Measurements from ENCODE around the gene FOXJ1.

Gene FOXJ1, protein sequence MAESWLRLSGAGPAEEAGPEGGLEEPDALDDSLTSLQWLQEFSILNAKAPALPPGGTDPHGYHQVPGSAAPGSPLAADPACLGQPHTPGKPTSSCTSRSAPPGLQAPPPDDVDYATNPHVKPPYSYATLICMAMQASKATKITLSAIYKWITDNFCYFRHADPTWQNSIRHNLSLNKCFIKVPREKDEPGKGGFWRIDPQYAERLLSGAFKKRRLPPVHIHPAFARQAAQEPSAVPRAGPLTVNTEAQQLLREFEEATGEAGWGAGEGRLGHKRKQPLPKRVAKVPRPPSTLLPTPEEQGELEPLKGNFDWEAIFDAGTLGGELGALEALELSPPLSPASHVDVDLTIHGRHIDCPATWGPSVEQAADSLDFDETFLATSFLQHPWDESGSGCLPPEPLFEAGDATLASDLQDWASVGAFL

DNA sequence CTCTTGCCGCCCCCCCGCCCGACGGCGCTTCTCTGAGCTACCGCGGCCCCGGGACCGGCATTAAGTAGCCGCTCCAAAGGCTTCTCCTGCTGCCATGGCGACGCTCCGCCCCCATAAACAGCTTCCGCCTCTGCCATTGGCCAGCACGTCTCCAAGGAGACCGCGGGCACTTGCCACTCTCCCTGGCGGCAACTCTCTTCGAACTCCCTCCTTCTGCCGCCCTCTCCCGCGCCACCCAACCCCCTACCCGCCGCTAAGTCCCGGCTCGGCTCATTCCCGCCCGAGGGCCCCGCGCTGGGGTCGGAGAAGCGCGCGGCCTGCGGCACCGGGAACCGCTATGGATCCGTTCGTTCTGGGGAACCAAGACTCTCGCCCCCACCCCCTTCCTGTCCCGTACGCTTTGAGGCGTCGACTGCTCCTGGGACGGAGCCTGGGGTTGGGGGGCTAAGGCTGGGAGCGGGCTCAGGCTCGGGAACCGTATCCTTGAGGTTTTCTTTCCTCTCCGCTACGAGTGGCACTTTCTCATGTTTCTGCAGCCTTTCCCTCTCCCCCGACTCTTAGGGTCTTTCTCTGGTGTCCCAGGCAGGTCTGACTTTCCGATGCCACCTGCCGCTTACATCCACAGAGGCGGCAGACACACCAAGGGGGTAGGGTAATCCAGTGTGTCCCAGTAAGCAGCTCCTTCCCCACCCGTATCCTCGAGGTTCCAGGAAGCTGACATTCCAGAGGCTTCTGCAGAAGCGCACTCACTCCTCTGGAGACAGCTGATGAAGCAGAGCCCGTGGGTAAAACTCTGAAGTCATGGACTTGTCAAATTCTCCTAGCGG, at the start of gene FOXJ1:
Gene FOXJ1, minus strand, starts transcription at position 34 of the 827 bp plus-strand sequence. CDS start 850 bp downstream, outside the sequence.
- TF ChIP-seq GATA2 (IDR thresholded peaks at IDR 0.05; ENCODE audit: low read depth, low read length) (no peak), GATA3 (IDR thresholded peaks at IDR 0.05; ENCODE audit: low read depth, low read length) (no peak)

DNA sequence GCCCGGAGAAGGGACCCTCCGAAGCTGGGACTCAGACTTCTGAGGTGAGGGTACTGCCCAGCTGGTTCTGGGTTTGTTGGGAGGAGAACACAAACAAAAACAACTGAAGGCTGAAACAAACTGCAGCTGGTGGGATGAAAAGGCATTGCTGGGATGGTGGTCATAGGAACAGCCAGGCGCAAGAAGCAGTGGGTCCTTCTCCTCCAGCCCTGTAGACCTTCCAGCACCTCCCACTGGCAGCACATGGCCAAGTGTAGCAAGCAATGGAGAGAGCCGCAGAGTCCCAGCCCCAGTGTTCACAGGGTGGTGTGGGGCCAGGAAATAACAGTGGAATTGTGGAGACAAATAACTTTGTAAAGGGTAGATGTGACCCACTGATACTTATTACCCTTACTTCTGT, 48.7 kb upstream of the FOXJ1 start:
- no peak for TF ChIP-seq GATA3 (IDR thresholded peaks at IDR 0.05; ENCODE audit: low read depth, low read length)
- TF ChIP-seq GATA2 (IDR thresholded peaks at IDR 0.05; ENCODE audit: low read depth, low read length), result no peak

DNA sequence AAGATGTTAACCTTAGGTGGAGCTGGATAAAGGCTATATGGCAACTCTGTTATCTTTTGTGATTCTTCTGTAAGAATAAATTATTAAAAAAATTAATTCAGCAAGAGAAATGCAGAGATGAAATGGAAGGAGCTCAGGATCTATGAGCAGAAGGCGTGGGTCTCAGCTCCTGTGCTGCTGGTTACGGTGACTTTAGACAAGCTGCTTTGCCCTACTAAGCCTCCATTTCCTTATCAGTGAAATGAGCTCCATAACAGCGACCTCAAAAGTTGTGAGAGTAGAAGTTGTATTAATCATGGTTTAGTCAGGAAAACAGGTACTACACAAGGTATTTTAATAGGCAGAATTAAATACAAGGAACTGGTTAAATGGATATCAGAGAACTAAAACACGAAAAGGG, 48.2 kb upstream of the FOXJ1 start:
- no peak for TF ChIP-seq GATA2 (IDR thresholded peaks at IDR 0.05; ENCODE audit: low read depth, low read length)

DNA sequence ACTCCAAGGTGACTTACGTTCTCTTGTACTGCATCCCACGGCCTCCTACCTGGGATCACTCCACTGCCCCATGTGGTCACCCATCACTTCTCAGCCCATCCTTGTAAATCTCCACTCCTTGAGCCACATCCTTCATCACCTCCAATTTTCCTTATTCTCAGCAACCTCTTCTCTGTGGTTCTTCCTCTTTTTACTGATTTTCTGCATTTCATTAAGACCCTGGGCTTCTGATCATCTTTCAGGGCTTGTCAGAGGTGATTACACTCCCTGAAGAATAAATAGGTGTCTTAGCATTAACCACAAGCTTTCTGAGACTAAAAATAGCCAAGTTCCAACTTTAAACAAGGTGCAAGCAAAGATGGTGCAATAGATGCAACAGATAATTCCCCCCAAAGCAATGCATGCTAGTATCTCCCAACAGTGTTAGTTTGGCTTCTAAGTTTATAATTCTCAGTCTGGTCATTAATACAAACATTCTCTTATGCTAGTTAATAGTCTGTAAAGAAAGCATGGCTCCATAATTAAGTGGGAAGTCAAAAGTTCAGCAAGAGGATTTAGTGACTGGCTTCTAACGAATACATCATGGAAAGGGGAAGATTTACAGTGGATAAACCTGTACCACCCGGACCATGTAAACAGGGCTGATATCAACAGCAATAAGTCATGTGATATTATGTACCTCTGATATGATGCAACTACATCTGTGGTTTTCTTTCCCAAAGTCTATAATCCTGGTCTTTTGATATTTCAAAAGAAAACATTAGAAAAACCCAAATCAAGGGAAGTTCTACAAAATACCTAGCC, 47.4 kb upstream of the FOXJ1 start:
- TF ChIP-seq GATA2 (IDR thresholded peaks at IDR 0.05; ENCODE audit: low read depth, low read length) (no peak), GATA3 (IDR thresholded peaks at IDR 0.05; ENCODE audit: low read depth, low read length) (no peak)

DNA sequence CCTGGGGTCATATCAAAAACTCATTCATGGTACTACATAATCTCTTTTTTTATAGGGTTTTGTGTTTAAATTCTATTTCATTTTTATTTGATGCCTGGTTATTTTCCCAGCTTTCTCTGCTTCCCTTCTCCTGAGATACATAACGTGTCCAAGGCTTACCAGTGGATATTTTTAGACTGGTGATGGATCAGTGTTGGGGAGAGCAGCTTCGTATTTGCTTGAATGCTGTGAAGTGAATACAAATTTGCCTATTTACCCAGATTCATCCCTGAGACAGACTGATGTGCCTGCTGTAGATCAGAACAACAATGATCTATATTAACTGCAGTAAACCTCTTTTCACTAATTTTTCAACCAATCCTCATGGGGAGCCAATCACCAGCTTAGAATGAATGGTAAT, 43.2 kb upstream of the FOXJ1 start:
- TF ChIP-seq GATA2 (IDR thresholded peaks at IDR 0.05; ENCODE audit: low read depth, low read length) (no peak), GATA3 (IDR thresholded peaks at IDR 0.05; ENCODE audit: low read depth, low read length) (no peak)

DNA sequence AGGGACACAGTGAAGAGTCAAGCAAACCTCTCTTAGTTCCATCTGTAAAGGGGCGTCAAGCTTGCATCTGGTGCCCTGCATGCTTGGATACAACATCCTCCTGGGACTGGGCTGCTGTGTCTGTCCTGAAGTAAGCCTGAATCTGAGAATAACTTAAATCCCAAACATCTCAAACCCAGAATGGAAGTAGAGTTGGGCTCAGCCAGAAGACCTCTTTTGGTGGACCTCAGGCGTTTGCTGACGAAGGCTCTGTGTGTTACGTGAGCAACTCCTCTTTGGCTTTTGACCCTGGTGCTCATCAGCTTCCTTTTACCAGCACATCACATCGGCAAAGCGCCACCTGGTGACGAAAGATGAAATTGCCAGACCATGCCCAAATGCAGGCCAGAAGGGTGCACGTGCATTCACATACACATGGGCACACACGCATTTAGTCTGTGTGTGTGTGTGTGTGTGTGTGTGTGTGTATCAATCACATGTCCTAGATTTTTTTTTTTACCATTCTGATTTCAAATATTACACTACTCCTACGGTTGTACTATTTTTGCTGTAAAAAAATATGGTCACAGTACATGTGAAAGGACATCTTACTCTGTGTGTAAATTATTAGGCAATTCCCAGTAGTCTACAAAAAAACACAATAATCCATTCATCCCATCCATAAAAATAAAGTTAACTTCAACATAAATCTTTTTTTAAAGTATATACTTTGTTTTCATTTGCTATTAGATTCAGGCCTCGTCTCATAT, 41.1 kb upstream of the FOXJ1 start:
- TF ChIP-seq GATA3 (IDR thresholded peaks at IDR 0.05; ENCODE audit: low read depth, low read length) (no peak), GATA2 (IDR thresholded peaks at IDR 0.05; ENCODE audit: low read depth, low read length) (no peak)

DNA sequence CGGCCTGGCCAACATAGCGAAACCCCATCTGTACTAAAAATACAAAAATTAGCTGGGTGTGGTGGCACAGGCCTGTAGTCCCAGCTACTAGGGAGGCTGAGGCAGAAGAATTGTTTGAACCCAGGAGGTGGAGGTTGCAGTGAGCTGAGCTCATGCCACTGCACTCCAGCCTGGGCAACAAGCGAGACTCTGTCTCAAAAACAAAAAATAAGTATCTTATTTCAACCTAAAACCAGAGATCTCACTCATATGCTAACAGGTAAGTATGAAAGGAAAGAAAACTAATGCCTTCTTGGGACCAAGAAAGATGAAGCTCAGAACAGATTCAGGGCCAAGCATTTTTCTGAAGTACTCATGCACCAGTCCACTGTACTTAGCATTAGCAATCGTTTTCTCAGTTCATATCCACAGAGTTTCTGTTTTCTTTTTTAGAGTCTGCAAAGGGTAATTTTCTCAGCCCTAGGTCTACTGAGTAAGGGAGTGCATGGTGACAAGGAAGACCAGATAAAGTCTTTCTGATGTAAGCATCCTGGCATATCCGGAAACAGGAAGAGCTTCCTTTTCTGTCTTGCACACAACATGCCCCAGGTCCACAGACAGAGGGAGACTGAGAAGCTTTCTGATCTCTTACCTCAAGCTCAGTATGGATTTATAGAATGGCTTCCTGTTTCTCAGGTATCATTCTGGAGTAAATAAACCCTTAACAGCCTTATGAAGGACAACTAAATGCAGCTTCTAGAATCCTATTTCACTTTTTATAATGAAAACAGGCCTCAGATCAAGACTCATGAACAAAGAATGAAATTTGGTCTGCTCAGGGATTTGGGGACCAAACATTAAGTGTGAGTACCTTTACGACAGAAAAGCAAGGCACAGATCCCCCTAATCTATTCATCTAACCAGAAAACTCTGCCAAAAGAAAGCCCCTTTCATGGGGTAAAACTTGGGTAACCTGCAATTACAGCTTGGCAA, 38.7 kb upstream of the FOXJ1 start:
- TF ChIP-seq GATA2 (IDR thresholded peaks at IDR 0.05; ENCODE audit: low read depth, low read length), result no peak
- TF ChIP-seq GATA3 (IDR thresholded peaks at IDR 0.05; ENCODE audit: low read depth, low read length), result no peak

DNA sequence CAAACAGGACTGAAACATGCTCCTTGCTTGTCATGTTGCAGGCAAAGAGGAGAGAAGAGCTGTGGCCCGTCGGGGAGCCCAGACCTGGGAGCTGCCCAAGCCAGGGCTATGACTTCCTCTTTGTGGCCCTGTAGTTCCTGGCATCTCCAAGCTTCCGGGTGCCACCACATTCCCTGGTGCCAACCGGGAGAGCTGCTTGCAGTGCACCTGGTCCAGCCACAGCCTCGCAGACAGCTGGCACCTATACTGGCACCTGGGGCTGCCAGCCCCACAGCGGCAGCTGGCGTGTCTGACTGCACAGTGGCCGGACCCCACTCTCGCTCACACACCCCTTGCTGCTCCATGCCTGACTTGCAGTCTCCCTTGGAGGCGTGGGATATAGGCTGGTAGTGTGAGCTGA, 37.1 kb upstream of the FOXJ1 start:
- TF ChIP-seq GATA3 (IDR thresholded peaks at IDR 0.05; ENCODE audit: low read depth, low read length) (no peak), GATA2 (IDR thresholded peaks at IDR 0.05; ENCODE audit: low read depth, low read length) (no peak)

DNA sequence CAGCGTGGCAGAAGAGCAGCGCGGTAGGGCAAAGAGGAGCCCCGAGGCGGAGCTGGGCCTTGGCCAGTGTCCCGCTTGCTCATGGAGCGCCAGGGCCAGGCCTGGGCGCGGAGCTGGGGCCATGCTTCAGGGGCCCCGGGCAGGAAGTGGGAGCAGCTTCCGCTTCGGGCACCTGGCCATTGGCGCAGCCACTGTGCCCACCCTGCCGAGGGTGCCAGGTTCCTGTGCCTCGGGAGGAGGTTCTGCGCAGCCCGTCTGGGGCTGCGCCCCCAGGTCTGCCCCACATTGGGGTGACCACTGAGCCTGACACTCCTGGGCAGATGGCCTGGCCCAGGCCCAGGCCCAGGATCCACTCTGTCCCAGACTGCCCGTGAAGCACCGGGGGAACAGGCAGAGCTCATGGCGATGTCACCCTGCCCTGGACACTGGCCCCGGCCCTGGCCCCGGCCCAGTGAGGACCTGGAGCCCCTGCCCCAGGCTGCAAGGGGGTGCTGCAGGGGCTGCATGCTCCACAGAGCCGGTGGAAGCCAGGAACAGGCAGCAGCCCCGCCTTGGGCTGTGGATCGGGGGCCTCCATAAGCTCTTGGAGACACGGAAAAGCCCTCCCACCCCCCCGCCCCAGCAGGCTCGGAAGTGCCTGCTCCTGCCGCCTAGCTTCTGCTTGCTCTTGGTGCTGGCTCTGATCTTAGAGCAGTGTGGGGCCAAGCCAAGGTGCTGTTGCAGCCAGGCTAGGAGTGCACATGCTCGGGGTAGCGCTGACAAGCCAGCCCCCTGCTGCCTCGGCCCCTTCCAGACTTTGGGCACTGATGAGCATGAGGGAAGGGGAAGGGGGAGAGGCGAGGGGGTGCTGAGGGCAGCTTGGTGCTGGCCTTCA, 35.9 kb upstream of the FOXJ1 start:
- TF ChIP-seq GATA2 (IDR thresholded peaks at IDR 0.05; ENCODE audit: low read depth, low read length) (no peak), GATA3 (IDR thresholded peaks at IDR 0.05; ENCODE audit: low read depth, low read length) (no peak)

DNA sequence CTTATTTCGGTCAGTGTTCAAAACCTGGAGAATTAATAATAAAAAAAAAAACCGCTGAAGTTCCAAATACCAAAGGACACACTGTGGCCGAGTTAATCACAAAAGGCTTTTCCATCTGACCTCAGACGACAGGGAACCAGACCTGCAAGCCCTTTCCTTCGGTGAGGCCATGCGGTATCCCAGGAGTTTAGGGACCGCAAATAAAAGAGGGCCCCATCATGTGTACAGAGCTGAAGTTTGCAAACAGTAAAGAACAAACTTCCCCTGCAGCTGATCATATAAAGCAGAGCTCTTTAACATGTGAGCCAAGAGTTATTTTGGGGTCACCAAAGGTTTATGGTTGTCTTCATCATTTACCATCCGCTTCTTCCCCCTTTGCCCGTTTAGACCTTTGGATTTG, 33.0 kb upstream of the FOXJ1 start:
- TF ChIP-seq GATA3 (IDR thresholded peaks at IDR 0.05; ENCODE audit: low read depth, low read length), result no peak
- TF ChIP-seq GATA2 (IDR thresholded peaks at IDR 0.05; ENCODE audit: low read depth, low read length), result no peak

DNA sequence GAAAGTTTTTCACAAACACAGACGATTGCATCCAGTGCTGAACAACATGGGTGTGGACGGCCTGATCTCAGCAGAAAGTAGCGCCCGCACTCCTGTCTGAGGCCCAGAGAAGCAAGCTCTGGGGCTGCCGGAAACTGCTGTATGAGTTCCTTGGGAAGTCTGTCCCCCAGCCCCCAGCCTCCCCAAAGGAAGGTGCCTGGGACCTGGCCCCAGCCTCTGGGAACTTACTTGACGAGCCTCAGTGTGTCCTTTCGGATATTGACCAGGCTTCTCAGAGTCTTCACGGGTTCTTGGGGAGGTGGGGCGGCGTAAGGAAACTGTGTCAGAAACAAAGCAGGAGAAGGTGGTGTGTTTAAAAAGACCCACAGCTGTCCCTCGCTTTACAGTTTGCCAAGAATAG, 32.4 kb upstream of the FOXJ1 start:
- TF ChIP-seq GATA3 (IDR thresholded peaks at IDR 0.05; ENCODE audit: low read depth, low read length) (no peak), GATA2 (IDR thresholded peaks at IDR 0.05; ENCODE audit: low read depth, low read length) (no peak)

DNA sequence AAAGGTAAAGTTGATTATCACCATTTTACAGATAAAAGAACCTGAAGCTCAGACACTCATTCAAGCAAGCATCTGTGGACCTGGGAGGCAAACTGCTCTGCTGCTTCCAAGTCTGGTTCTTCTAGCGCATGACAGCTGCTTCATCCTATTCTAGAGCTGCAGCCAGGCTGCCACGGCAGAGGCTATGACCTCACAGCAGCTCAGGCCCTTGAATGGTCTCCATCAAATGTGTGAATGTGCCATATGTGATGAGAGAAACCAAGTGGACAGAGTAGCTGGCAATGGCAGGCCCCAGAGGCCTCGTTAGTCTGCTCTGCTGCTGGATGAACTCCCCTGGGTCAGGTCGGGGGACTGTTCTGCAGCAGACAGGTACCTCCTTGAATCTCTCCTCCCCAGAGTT, 30.7 kb upstream of the FOXJ1 start:
- no peak for TF ChIP-seq GATA2 (IDR thresholded peaks at IDR 0.05; ENCODE audit: low read depth, low read length)
- no peak for TF ChIP-seq GATA3 (IDR thresholded peaks at IDR 0.05; ENCODE audit: low read depth, low read length)

Measured in SH-SY5Y (cell line).